NT2/D1 (cell line): ENCODE measurements around the gene ZSCAN12.
"Not testable (repeated sequence)": the region's sequence is repeated elsewhere in the genome, so short reads cannot be mapped to it uniquely, and the experiment has no call there.

Experiments
- DNase-seq: peaks from one replicate; pipeline ENCODE4 v3.0.0-alpha.2; 2011; ENCODE audit warnings: low read depth, low spot score
- H3K27me3 ChIP-seq: 2 replicates; pipeline ENCODE4 v1.6.0; 2011; ENCODE audit warnings: mild to moderate bottlenecking; ENCODE audit not compliant: insufficient read length, insufficient read depth
- H3K36me3 ChIP-seq: 2 replicates; pipeline ENCODE4 v1.6.1; 2011; ENCODE audit warnings: mild to moderate bottlenecking, low read length, mixed read lengths; ENCODE audit not compliant: insufficient read depth, insufficient read length
- H3K4me1 ChIP-seq: 2 replicates; pipeline ENCODE4 v1.5.1; 2011; ENCODE audit not compliant: insufficient read depth, insufficient read length
- H3K4me3 ChIP-seq: 2 replicates; pipeline ENCODE4 v1.5.1; 2011; ENCODE audit warnings: low read depth; ENCODE audit not compliant: insufficient read length
- H3K9ac ChIP-seq: 2 replicates; pipeline ENCODE4 v1.6.0; 2011; ENCODE audit warnings: low read depth; ENCODE audit not compliant: insufficient read length
- H3K9me3 ChIP-seq: 2 replicates; pipeline ENCODE4 v1.5.1; 2011; ENCODE audit warnings: mild to moderate bottlenecking, low read length; ENCODE audit not compliant: insufficient read depth
- SUZ12 ChIP-seq: IDR thresholded peaks from 2 replicates; pipeline ENCODE4 v1.6.1; 2011; ENCODE audit not compliant: insufficient read length, insufficient read depth; ENCODE audit errors: extremely low read depth
- YY1 ChIP-seq: IDR thresholded peaks from 2 replicates; pipeline ENCODE4 v1.6.1; 2011; ENCODE audit not compliant: insufficient read length, insufficient read depth
- ZNF274 ChIP-seq: IDR thresholded peaks from 2 replicates; pipeline ENCODE4 v1.6.1; 2011; ENCODE audit warnings: mild to moderate bottlenecking, low read depth, low read length

Gene ZSCAN12

DNA sequence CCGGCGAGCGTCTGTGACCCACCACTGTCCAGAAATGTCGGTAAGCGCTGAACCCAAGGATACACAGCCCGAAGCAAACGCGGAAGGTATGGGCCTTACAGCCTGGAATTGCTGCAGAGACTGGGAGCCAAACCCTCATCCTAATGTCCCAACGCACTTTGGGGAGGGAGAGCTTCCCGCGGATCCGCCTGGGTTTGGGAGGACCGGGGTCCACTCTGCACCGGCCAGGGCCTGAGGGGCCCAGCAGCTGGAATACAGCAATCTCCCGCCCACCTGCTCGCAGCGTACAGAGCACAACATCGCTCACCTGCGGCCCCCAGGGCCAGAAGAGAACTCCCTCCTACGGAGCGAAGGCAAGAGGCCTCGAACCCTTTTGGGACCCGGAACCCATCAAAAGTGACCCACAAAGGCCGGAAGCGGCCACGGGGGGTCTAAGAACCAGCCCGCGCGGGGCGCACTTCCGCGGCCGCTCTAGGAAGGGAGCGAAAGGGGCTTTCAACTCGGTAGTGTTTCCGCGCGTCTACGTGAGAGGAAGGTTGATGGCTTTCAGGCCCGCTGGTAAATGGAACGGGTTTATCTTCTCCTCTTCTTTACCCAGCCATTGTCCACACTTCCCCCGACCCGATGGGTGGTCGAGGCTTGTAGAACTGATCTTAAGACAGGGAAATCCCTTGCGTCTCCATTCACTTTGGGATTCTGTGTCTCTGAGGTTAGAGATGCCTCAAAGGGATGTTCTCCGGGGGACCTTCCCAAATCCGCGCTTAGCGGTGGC, at the start of gene ZSCAN12:
Gene ZSCAN12, minus strand, starts transcription at position 398 of the 772 bp plus-strand sequence. CDS start 1,342 bp downstream, outside the sequence.
- DNase-seq: peak; percentile 54
- Histone ChIP-seq H3K9ac (peak within 1 kb of the TSS; percentile 93), H3K4me3 (peak within 1 kb of the TSS; percentile 88), H3K27me3 (no peaks in the 10 kb centered on the region), H3K4me1 (no peaks in the 10 kb centered on the region), H3K9me3 (no peaks in the 10 kb centered on the region), H3K36me3 (peaks cover 35% of the 10 kb centered on the region)
- TF ChIP-seq SUZ12: no peak
- no peak for TF ChIP-seq ZNF274
- no peak for TF ChIP-seq YY1

DNA sequence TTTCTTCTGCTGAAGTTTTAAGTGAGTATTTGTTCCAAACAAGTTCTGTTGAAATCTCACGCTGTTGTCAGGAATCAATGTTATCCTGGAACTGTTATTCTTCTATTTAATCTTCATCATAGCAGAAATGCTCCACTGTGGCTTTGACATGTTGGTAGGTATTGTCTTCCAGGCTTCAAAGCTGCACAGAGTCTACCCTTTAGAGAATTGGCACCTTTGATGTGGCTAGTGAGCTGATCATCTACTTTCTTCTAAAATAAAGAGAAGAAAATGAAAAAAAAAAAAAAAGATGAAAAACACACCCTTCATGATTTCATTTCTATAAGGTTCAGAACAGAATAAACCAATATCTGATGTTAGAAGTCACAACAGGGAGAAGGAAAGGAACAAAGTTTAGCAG, 49.5 kb upstream of the ZSCAN12 start:
- Histone ChIP-seq H3K36me3 (no peaks in the 10 kb centered on the region), H3K4me1 (no peaks in the 10 kb centered on the region), H3K4me3 (no peak overlapping the region), H3K9ac (no peak overlapping the region), H3K9me3 (peaks cover 5% of the 10 kb centered on the region; the same call in 1 of the 2 replicates), H3K27me3 (peaks cover 8% of the 10 kb centered on the region)
- TF ChIP-seq ZNF274: no peak
- no peak for TF ChIP-seq YY1
- no peak for DNase-seq

DNA sequence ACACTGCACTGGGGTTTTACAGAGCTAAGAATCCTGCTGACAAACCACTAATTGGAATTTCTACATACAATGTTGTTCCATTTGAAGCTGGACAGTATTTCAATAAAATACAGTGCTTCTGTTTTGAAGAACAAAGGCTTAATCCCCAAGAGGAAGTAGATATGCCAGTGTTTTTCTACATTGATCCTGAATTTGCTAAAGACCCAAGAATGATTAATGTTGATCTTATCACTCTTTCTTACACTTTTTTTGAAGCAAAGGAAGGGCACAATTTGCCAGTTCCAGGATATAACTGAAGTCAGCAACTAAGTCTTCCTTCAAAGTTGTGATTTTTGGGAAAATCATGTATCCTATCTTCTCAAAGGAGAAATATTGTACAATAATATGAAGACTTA, 48.0 kb upstream of the ZSCAN12 start:
- not testable (repeated sequence) for H3K27me3 ChIP-seq, H3K9me3 ChIP-seq, H3K36me3 ChIP-seq, DNase-seq, H3K4me1 ChIP-seq
- H3K9ac ChIP-seq: peak overlapping the region; percentile 83
- H3K4me3 ChIP-seq: peak overlapping the region; percentile 50

DNA sequence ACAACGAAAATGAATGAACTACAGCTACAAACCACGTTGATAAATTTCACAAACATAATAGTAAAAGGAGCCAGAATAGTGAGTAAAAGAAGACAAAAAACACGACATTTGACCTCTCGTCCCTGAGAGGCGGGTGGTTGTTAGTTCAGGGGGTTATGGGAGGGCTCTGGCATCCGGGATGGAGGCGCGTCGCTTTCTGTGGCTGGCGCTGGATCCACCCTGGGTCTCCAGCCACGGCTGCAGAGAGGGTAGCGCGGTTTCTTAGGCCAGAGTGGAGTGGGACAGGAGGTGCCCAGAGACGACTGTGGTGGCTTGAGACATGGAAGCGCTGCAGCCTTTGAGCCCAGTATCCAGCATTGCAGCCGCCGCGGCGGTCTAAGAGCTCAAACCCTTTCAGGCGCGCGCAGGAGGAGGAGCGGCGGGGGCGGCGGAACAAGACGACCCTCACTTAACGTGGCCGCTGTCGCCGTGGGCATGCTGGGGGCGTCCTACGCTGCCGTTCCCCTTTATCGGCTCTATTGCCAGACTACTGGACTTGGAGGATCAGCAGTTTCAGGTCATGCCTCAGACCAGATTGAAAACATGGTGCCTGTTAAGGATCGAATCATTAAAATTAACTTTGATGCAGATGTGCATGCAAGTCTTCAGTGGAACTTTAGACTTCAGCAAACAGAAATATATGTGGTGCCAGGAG, 47.4 kb upstream of the ZSCAN12 start:
- Histone ChIP-seq H3K9ac (peak overlapping the region; percentile 83), H3K36me3 (no peaks in the 10 kb centered on the region), H3K27me3 (peaks cover 8% of the 10 kb centered on the region), H3K9me3 (peaks cover 5% of the 10 kb centered on the region; the same call in 1 of the 2 replicates), H3K4me3 (peak overlapping the region; percentile 50), H3K4me1 (no peaks in the 10 kb centered on the region)
- DNase-seq: no peak
- TF ChIP-seq ZNF274 (no peak), SUZ12 (no peak), YY1 (no peak)

DNA sequence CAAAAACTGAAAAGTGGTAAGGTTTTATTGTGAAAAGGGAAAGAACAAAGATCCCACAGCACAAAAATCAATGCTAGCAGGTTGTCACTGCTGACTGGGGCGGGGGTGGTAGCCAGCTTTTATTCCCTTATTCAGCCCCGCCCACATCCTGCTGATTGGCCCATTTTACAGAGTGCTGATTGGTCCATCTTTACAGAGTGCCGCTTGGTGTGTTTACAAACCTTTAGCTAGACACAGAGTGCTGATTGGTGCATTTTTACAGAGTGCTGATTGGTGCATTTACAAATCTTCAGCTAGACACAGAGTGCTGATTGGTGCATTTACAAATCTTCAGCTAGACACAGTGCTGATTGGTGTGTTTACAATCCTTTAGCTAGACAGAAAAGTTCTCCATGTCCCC, 45.2 kb upstream of the ZSCAN12 start:
- not testable (repeated sequence) for H3K9ac ChIP-seq, H3K27me3 ChIP-seq, H3K4me3 ChIP-seq, DNase-seq, H3K4me1 ChIP-seq, H3K9me3 ChIP-seq
- H3K36me3 ChIP-seq: peaks cover 12% of the 10 kb centered on the region

DNA sequence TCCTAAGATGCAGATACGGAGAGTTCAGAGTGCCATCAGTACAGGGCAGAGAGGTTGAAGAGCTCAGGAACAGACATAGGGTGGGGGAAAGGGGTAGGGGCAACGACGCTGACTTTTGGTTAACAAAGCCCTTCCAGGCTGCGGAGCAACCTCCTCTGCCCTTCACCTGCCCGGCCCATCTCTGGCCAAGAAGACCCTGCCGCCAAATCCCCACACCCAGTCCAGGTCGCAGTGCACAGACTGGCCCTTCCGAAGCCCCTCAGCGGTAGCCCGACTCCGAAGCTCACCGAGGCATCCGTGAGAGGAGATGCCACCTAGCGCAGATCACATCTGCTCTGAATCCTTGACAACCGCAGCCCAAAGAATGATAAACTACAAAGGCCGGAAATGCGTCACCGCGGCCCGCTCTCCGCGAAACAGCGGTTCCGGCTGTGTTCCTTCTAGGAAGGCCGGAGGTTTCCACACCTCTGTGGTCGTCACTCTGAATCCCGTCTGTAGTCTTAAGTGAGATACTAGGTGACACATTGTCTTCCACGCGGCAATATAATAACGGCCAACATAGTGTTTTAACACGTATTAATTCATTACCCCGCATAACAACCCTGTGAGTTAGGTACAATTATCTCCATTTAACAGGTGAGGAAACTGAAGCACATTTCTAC, 43.7 kb upstream of the ZSCAN12 start, which contains the start of gene ZSCAN23:
Gene ZSCAN23, minus strand, starts transcription at position 380 of the 662 bp plus-strand sequence. CDS start 7,225 bp downstream, outside the sequence.
- peaks cover 12% of the 10 kb centered on the region for H3K36me3 ChIP-seq
- peak within 1 kb of the TSS; percentile 82 for H3K9ac ChIP-seq
- no peak for TF ChIP-seq YY1
- no peak for TF ChIP-seq SUZ12
- TF ChIP-seq ZNF274: no peak
- DNase-seq: peak; percentile 67
- peaks cover 8% of the 10 kb centered on the region for H3K27me3 ChIP-seq
- peak within 1 kb of the TSS; percentile 91 for H3K4me3 ChIP-seq
- H3K9me3 ChIP-seq: peaks cover 5% of the 10 kb centered on the region; the same call in 1 of the 2 replicates
- H3K4me1 ChIP-seq: no peaks in the 10 kb centered on the region

DNA sequence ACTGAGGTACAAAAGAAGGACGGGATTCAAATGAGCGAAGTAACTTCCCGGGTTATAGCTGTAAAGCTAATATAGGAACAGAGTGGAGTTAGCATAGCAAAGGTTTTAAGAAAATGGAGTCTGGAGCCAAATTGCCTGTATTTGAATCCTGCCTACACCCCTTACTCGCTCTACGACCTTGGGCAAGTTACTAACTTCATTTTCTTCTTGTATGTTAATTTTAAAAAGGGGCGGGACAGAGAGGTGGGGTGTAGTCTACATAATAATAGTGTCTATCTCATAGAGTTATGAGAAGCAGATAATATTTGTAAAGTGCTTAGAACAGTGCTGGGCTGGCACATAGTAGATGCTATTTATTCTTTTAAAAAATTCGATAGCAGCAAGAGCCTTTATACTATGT, 43.0 kb upstream of the ZSCAN12 start:
- Histone ChIP-seq H3K36me3 (peaks cover 12% of the 10 kb centered on the region), H3K4me3 (peak overlapping the region; percentile 91), H3K4me1 (no peaks in the 10 kb centered on the region), H3K9me3 (peaks cover 5% of the 10 kb centered on the region; the same call in 1 of the 2 replicates), H3K9ac (peak overlapping the region; percentile 64), H3K27me3 (peaks cover 8% of the 10 kb centered on the region)
- no peak for TF ChIP-seq SUZ12
- TF ChIP-seq YY1: no peak
- no peak for TF ChIP-seq ZNF274
- no peak for DNase-seq
